Colonic mucosa (tissue), 4 donors: ENCODE measurements around the gene DISP3. TPM values are rescaled to one million over a fixed set of nuclear protein-coding genes. Genes with fewer than 3 reads are reported as not detected.

ENCODE experiments used
- DNase-seq: peaks from one replicate; pipeline ENCODE4 v3.0.0-alpha.2; 2020
- H3K27ac ChIP-seq: fragments of 200-600 bp; one replicate; pipeline ENCODE4 v1.8.0; 2021
- H3K27me3 ChIP-seq: fragments of 200-600 bp; one replicate; pipeline ENCODE4 v1.8.0; 2021
- H3K36me3 ChIP-seq: fragments of 200-600 bp; one replicate; pipeline ENCODE4 v1.8.0; 2021
- H3K4me1 ChIP-seq: fragments of 200-600 bp; one replicate; pipeline ENCODE4 v1.8.0; 2021; ENCODE audit warnings: mild to moderate bottlenecking
- H3K4me3 ChIP-seq: fragments of 200-600 bp; one replicate; pipeline ENCODE4 v1.8.0; 2021
- H3K9ac ChIP-seq, 2 donors: one replicate each; pipeline ENCODE4 v1.7.0; 2013; ENCODE audit warnings: control low read depth in 2 of 2, low read depth in 2 of 2, low read length in 2 of 2
- H3K9me3 ChIP-seq: fragments of 200-600 bp; one replicate; pipeline ENCODE4 v1.8.0; 2021
- intact Hi-C: fragments of 100-400 bp; cut with DNase I; formaldehyde crosslinking; loops from one replicate; pipeline ENCODE4 v1.14.1; 2022
- total RNA-seq, 2 donors: library from RNA; stranded (reverse); fragmentation: NEBNext Ultra II Directional in 1 of 2; extraction: Animal tissue kit (Norgen Biotek cat#: 25700) in 1 of 2; gene quantifications; one replicate each; pipeline ENCODE4 v1.2.1, GENCODE V29; 2021
- TF ChIP-seq, protein P1 (sequence below): fragments of 200-600 bp; IDR thresholded peaks from one replicate; pipeline ENCODE4 v1.8.0; 2022; ENCODE audit warnings: antibody characterized with exemption, mild to moderate bottlenecking
- donor health status: healthy.
- donor health status: DM: no; HTN: no; CAD: no.
- donor health status: DM: no; HTN: no; CAD: no.

DISP3 gene
- total RNA-seq, 2 donors from 2014 or later: 0.10 to 0.13 TPM

DNA sequence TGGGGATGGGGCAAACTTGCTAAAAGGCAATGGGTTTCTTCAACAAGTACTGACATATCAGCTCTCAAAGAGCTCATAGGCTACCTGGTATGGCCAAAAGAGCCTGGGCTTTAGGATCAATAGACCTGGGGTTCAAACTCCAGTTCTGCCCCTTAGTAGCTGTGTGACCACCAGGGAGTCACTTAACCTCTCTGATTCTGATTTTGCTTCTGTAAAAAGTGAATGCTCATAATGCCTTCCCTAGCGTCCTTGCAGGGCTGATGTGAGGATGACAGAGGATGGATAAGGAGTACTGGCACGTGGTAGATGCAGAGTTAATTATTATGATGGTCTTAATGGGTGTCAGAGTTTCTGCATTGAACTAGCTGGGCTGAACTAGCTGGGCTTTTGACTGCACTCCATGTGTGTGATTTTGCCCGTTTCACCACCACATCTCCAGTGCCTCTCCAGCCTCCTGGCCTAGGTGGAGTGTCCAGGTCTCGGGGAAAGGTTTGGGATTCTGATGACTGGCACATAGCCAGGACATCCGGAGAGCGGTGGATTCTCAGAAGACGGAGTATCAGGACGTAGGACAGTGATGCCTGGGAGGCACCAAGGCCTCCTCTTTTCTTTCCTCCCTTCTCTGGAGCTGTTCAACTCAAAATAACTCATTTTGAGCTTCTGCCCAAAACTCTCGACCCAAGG, 15.2 kb downstream of the DISP3 start:
- Histone ChIP-seq H3K27ac (no peak overlapping the region), H3K27me3 (no peaks in the 10 kb centered on the region), H3K4me3 (no peak overlapping the region), H3K9ac (no peak overlapping the region), H3K4me1 (no peaks in the 10 kb centered on the region), H3K9me3 (no peaks in the 10 kb centered on the region), H3K36me3 (no peaks in the 10 kb centered on the region)
- DNase-seq: no peak
- TF ChIP-seq, protein P1, sequence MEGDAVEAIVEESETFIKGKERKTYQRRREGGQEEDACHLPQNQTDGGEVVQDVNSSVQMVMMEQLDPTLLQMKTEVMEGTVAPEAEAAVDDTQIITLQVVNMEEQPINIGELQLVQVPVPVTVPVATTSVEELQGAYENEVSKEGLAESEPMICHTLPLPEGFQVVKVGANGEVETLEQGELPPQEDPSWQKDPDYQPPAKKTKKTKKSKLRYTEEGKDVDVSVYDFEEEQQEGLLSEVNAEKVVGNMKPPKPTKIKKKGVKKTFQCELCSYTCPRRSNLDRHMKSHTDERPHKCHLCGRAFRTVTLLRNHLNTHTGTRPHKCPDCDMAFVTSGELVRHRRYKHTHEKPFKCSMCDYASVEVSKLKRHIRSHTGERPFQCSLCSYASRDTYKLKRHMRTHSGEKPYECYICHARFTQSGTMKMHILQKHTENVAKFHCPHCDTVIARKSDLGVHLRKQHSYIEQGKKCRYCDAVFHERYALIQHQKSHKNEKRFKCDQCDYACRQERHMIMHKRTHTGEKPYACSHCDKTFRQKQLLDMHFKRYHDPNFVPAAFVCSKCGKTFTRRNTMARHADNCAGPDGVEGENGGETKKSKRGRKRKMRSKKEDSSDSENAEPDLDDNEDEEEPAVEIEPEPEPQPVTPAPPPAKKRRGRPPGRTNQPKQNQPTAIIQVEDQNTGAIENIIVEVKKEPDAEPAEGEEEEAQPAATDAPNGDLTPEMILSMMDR: no peak
- intact Hi-C loops: no loop called here

DNA sequence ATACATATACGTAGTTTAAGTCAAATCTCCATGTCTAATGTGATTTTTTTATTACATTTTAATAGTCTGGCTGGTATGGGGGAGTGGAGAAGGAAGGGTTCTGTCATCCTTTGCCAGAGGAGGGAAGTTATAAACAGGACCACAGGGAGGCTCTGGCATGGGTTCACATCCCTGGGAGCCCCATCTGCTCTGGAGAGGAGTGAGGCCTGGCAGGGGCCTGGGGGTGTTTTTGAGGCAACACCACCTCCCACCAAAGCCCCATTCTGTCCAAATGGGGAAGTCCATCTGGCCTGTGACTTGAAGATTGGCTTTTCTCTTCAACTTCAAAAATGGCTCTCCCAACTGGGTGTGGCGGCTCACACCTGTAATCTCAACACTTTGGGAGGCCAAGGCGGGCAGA, 15.8 kb downstream of the DISP3 start:
- H3K27me3 ChIP-seq: no peaks in the 10 kb centered on the region
- H3K4me3 ChIP-seq: no peak overlapping the region
- no peak overlapping the region for H3K9ac ChIP-seq
- no peak for DNase-seq
- H3K4me1 ChIP-seq: no peaks in the 10 kb centered on the region
- H3K36me3 ChIP-seq: no peaks in the 10 kb centered on the region
- no peaks in the 10 kb centered on the region for H3K9me3 ChIP-seq
- TF ChIP-seq, protein P1: no peak
- H3K27ac ChIP-seq: no peak overlapping the region
- intact Hi-C loops: no loop called here

DNA sequence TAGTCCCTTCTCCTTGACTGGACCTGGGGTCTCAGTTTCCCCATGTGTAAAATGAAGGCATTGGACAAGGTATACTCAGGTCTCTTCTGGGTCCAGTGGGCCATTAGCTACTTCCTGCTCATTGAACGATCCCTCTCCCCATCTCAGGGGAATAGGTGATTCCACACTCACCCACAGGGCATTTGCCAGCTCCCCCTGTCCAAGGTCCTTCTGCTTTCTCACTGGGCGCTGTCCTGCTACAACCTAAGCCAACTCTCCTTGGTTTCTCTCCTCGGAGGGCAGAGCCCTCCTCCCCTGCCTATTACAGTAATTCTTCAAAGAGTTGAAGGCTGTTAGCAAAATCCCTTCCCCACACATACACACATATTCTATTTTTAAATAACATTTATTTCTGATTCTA, 16.6 kb downstream of the DISP3 start:
- no peaks in the 10 kb centered on the region for H3K9me3 ChIP-seq
- DNase-seq: no peak
- no peaks in the 10 kb centered on the region for H3K4me1 ChIP-seq
- no peak overlapping the region for H3K9ac ChIP-seq
- no peak overlapping the region for H3K4me3 ChIP-seq
- no peaks in the 10 kb centered on the region for H3K36me3 ChIP-seq
- intact Hi-C loops: no loop called here
- H3K27me3 ChIP-seq: no peaks in the 10 kb centered on the region
- TF ChIP-seq, protein P1: no peak
- H3K27ac ChIP-seq: no peak overlapping the region

DNA sequence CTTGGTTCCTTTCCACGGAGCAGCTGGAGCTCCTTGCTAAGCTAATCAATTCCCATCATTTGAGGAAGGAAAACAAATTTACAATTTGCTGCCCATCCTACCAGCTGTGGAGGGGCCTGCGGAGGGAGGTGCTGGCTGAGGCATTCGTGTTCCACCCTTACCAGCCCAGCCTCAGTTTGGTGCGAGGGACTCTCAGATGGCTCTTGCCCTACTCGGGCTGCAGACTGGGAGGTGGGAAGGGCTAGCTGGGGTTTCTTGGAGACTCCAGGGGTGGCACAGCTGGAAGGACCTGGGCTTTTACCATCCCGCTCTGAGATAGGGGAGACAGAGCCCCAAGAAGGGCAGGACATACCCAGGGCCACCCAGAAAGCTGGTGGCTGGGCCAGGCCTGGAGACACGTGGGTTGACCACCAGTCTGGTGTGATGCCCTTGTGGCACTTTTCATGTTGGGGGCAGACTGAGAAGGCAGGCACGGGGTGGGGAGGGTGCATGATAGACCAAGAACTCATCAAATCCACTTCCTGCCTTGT, 17.7 kb downstream of the DISP3 start:
- DNase-seq: no peak
- no peaks in the 10 kb centered on the region for H3K9me3 ChIP-seq
- no peaks in the 10 kb centered on the region for H3K4me1 ChIP-seq
- H3K27me3 ChIP-seq: no peaks in the 10 kb centered on the region
- H3K4me3 ChIP-seq: no peak overlapping the region
- TF ChIP-seq, protein P1: no peak
- H3K9ac ChIP-seq: no peak overlapping the region
- H3K36me3 ChIP-seq: no peaks in the 10 kb centered on the region
- no peak overlapping the region for H3K27ac ChIP-seq
- intact Hi-C loops: no loop called here

DNA sequence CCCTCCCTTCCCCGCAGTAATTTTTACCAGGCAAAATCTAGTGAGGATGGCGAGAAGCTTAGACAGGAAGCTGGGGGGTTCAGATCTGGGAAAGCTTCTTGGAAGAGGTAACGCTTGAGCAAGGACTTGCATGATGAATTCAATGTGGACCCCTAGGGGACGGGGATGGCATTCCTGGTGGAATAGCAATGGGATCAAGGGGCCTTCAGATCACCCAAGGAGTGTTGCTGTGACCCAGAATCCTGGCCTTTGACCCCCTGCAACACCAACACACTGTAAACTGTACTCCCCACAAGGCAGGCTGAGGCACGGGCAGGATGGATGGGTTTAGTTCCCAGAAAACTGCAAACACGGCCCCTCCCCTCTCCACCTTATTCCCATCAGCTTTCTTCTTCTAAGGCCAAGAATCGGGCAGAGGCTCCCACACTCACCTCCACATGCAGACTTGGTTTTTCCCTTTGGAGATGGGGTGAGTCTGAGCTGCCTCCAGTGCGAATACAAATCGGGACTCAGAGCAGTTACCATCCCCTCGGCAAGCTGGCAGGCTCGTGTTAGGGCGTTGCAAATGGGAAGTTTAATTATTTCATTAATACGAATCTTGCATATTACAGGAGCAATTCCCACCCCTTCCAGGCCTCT, 20.1 kb downstream of the DISP3 start:
- no peak for DNase-seq
- H3K36me3 ChIP-seq: no peaks in the 10 kb centered on the region
- H3K27me3 ChIP-seq: no peaks in the 10 kb centered on the region
- TF ChIP-seq, protein P1: no peak
- intact Hi-C loops: no loop called here
- no peak overlapping the region for H3K4me3 ChIP-seq
- no peaks in the 10 kb centered on the region for H3K9me3 ChIP-seq
- no peak overlapping the region for H3K9ac ChIP-seq
- H3K27ac ChIP-seq: no peak overlapping the region
- H3K4me1 ChIP-seq: no peaks in the 10 kb centered on the region
